Adipose tissue (tissue), 3 donors: ENCODE measurements around the gene BLOC1S6. TPM values are rescaled to one million over a fixed set of nuclear protein-coding genes. Genes with fewer than 3 reads are reported as not detected.

Source experiments
- H3K27ac ChIP-seq: one replicate; pipeline ENCODE4 v1.5.1; 2013; ENCODE audit warnings: low read depth, low read length
- WGBS, 3 donors: extraction: QIAGEN DNeasy Blood & Tissue Kit; methylation state at CpG; one replicate each; pipeline ENCODE4 v1.1.7; 2013; 5-methylcytosine and 5-hydroxymethylcytosine counted together
- polyA plus RNA-seq, 3 donors: library from polyadenylated mRNA; stranded (reverse); fragments of 200-250 nt; gene quantifications; one replicate each; pipeline ENCODE4 v1.2.3, GENCODE V29; 2013
- donor health status: healthy with polysubstance abuse.
- donor health status: Bipolar disorder and iron deficiency.
- donor health status: healthy.

The BLOC1S6 gene, protein sequence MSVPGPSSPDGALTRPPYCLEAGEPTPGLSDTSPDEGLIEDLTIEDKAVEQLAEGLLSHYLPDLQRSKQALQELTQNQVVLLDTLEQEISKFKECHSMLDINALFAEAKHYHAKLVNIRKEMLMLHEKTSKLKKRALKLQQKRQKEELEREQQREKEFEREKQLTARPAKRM
- polyA plus RNA-seq: 10 to 100 TPM; 11.9 to 46.8 (median 31.7) TPM

DNA sequence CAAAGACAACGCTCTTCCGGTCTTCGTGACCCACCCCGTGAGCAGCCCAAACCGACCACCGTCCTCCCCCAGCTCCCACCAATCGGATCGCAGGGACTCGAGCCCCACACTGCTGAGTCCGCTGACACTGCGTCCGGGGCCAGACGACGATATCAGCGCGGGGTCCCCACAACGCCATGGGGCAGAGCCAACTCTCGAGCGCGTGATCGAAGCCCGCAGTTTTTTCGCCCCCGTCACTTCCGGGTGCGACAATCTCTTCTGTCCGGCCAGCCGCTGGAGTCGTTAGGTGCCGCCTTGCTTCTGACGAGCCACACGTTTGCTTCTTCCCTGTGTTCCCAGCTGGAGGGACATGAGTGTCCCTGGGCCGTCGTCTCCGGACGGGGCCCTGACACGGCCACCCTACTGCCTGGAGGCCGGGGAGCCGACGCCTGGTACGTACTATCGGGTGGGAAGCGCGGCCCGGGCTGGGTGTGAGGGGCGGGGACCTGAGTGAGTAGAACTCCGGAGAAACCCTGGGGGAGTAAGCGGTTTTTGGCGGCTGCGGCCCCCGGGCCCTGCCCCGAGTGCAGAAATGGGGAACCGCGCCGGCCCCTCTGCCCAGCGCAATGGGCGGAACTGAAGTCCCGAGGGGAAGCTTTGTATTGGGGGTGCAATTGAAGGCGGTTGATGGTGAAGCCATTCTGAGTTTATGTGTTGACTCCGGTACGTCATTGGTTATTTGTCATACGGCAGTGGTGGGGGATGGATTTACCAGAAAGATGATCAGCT lies at the start of gene BLOC1S6:
BLOC1S6 (plus strand) TSS at position 285 of the 768 bp plus-strand sequence; CDS start at position 350, 65 bp downstream.
- H3K27ac ChIP-seq: peak within 1 kb of the TSS; percentile 99
- WGBS, 3 donors: 0 to 1% (median 1%) methylated on average over 62 of the region's 62 CpGs

DNA sequence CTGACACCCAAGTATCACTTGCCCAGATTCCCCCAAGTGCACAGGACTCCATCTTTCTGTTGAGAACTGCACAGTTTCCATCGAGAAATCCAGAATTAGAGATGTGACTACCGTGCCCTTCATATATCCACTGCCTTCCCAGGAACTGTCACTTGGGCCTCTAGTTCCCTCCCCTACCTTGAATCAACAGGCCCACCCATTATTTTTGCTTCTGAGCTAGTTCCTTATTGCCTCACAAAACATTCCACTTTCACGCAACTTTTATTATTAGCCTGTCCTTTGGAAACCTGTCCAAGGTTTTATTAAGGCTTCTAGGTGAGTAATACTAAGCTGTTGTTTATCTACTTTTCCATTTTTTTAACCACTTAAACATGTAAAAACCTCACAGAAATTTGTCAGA lies 47.5 kb upstream of the BLOC1S6 start:
- no peak overlapping the region for H3K27ac ChIP-seq
- 81 to 94% (median 90%) methylated on average over 3 of the region's 3 CpGs for WGBS, 3 donors

DNA sequence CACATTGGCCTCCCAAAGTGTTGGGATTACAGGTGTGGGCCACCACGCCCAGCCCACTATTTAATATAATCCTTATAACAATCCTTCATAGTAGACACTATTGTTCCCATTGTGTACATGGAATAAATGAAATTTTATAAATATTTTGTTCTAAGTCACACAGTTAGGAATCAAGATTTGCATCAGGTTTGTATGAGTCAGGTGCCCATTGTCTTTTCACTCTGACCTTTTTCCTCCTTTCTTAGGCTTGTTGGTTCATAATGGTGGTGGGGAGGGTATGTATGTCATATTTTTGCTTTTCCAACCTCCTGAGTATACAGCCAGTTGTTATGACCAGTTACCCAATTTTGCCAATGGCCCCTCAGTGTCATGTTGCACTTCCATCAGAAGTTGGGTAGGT lies 46.6 kb upstream of the BLOC1S6 start:
- 78 to 96% (median 91%) methylated on average over 1 of the region's 1 CpG for WGBS, 3 donors
- no peak overlapping the region for H3K27ac ChIP-seq

DNA sequence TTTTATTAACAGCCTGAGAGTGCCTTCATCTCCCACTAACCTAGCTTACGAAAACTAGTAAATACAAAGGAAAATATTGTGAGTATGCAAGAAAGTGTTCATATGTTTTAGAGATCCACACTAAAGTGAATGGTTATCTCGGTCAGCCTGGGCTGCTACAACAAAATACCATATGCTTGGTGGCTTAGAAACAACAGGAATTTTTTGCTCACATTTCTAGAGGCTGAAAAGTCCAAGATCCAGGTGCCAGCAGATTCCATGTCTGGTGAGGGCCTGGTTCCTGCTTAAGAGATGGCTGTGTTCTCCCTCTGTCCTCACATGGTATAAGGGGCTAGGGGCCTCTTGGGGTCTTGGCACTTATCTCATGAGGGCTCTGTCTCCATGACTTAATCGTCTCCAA lies 44.1 kb upstream of the BLOC1S6 start:
- no peak overlapping the region for H3K27ac ChIP-seq
- WGBS, 3 donors: 86 to 92% (median 89%) methylated on average over 3 of the region's 3 CpGs

DNA sequence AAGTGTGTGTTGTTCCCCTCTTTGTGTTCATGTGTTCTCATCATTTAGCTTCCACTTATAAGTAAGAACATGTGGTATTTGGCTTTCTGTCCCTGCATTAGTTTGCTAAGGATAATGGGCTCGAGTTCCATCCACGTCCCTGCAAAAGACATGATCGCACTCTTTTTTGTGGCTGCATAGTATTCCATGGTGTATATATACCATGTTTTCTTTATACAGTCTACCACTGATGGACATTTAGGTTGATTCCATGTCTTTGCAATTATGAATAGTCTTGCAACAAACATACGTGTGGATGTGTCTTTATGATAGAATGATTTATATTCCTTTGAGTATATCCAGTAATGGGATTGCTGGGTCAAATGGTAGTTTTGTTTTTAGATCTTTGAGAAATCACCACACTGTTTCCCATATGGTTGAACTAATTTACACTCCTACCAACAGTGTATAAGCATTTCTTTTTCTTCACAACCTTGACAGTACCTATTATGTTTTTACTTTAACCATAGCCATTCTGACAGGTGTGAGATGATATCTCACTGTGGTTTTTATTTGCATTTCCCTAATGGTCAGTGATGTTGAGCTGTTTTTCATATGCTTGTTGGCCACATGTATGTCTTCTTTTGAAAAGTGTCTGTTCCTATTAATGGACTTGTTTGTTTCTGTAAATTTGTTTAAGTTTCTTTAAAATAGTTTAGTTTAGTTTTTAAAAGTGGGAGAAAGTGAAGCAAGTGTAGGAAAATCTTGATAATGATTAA lies 42.7 kb upstream of the BLOC1S6 start:
- WGBS, 3 donors: 87 to 88% (median 87%) methylated on average over 4 of the region's 4 CpGs
- no peak overlapping the region for H3K27ac ChIP-seq

DNA sequence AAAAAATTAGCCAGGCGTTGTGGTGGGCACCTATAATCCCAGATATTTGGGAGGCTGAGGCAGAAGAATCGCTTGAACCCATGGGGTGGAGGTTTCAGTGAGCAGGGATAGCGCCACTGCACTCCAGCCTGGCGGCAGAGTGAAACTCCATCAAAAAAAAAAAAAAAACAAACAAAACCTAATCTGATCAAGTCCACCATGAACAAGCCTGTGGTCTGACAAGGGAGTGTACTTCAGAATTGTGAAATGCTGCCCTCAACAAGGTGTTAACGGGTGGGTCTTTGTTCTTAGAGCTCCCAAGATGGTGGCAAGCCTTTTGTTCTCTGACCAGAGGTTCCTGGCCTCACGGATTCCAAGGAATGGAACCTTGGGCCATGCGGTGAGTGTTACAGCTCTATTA lies 40.4 kb upstream of the BLOC1S6 start:
- 85 to 91% (median 88%) methylated on average over 7 of the region's 7 CpGs for WGBS, 3 donors
- H3K27ac ChIP-seq: no peak overlapping the region

DNA sequence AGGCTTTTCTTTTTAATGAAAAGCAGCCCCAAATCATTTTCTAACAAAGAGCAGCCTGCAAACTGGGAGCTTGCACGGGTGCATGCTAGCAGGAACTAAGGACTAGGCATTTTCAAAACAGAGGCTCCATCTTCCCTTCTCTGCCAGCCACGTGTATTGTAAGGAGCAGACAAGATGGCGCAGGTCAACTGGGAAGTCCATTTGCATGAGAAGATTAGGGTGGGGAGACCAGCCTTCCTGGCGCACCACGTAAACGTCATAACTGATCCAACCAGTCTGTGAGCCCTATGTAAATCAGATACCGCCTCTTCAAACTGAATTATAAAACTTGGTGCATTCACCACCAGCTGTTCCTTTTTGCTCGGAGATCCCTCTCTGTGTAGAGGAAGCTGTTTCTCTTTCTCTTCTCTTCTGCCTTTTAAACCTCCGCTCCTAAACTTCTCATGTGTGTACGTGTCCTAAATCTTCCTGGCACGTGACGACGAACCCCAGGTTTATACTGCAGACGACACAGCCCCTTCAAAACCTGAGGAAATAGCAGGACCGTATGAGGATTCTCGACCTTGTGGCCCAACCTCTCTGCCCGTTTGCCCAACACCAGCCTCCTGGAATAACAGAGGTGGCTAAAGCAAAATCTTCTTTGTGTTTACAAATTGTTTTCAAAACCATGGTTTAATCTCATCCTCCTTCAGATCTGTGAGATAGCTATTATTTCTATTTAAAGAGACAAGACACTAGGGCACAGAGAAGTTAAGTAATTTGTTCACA lies 38.2 kb upstream of the BLOC1S6 start:
- 83 to 84% (median 83%) methylated on average over 17 of the region's 17 CpGs for WGBS, 3 donors
- H3K27ac ChIP-seq: no peak overlapping the region

DNA sequence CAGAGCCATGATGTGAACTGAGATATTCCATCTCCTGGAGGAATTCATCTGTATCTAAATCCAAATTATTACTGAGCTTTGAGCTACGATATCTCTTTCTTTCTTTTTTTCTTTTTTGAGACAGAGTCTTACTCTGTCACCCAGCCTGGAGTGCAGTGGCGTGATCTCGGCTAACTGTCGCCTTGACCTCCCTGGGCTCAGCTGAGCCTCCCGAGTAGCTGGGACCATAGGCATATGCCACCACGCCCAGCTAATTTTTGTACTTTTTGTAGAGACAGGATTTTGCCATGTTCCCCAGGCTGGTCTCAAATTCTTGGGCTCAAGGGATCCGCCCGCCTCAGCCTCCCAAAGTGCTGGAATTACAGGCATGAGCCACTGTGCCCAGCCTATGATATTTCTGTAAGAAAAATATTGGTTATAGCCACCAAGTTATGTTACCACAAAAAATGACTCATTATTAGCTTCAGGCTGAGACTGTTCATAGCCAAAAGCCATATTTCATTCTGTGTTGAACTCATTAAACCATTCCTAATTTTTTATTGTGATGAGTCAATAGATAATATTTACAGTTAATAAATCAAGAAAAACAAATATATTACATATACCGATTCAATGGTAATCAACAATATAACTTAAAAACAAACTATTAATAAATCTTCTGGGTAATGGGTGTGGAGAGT lies 37.5 kb upstream of the BLOC1S6 start:
- H3K27ac ChIP-seq: no peak overlapping the region
- 75 to 93% (median 90%) methylated on average over 9 of the region's 9 CpGs for WGBS, 3 donors

DNA sequence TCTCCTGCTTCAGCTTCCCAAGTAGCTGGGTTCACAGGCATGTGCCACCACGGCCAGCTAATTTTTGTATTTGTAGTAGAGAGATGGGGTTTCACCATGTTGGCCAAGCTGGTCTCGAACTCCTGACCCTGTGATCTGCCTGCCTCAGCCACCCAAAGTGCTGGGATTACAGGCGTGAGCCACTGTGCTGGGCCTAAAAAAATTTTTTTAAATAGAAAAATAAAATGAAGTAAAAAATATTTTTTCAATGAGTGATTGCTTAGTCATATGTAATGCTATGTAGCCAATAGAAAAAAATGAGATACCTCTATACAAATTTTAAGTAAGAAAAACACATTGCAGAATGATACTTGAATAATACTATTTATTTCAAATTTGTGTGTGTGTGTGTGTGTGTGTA lies 36.7 kb upstream of the BLOC1S6 start:
- H3K27ac ChIP-seq: no peak overlapping the region
- 78 to 86% (median 86%) methylated on average over 3 of the region's 3 CpGs for WGBS, 3 donors

DNA sequence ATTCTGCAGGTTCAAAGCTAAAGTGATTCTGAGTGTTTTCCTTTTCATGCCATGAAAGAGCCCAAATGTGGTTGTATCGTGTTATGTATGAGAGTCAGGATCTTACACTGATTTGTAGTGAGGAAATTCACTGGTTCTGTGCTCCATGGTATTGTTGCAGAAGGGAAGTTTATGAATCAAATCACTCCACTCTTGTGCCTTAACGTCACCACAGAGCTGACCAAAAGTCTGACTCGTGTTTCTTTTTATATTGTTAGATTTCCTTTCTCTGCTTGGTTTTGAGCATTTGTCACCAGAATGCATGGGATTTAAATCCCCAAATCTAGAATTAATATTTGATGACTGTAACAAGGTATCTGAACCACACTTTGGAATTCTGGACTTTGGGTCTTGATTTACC lies 35.5 kb upstream of the BLOC1S6 start:
- WGBS, 3 donors: 50 to 74% (median 52%) methylated on average over 3 of the region's 3 CpGs
- H3K27ac ChIP-seq: no peak overlapping the region

DNA sequence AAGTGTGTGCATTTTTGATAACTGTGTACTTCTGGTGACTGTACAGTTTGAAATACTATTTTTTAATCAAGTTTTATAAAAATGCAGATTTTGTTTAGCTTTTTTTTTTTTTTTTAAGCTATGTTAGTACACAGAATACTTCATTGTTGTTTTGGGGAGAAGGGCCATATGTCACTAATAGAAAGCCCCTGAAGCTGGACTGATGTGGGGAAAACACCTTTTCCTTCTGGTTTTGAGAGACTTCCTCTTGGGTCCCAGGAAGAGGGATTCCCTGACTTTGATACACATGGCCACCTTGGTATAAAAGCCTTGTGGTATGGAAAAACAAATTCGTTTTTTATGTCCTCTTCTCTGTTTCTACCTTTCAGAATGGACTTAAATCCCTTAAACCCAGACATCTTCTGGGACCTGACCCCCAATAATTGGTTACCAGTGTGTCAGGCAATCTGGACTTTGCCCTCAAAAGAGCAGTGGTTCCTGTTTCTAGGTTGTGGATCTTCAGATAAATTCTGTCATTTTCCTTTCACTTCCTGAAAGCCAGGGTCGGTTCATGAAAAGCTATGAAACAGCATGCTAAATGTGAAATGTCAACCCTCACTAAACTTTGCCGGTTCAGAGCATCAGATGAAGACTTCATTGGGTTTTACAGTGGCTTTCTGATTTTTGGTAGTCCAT lies 31.1 kb upstream of the BLOC1S6 start:
- H3K27ac ChIP-seq: no peak overlapping the region

DNA sequence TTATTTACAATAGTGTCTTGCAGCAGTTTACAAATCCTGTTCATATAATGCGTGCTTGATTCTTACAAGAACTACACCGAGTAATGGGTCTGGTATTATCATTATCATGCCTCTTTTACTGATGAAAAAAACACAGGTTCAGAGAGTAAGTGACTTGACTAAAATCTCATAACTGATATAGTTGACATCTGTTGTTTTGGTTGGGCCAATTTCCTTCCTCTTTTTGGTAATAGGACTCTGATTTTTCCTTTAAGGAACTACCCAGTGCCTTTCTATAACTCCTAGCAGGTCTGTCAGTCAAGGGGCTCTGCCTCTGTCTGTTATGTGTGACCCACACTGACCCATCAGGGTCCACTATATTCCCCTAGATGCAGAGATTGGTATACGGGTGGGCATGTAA lies 14.6 kb upstream of the BLOC1S6 start:
- 39 to 72% (median 52%) methylated on average over 3 of the region's 3 CpGs for WGBS, 3 donors

More for the DNA sequence above, 31.1 kb upstream of the BLOC1S6 start:
- 32 to 44% (median 42%) methylated on average over 3 of the region's 3 CpGs for WGBS, 3 donors

DNA sequence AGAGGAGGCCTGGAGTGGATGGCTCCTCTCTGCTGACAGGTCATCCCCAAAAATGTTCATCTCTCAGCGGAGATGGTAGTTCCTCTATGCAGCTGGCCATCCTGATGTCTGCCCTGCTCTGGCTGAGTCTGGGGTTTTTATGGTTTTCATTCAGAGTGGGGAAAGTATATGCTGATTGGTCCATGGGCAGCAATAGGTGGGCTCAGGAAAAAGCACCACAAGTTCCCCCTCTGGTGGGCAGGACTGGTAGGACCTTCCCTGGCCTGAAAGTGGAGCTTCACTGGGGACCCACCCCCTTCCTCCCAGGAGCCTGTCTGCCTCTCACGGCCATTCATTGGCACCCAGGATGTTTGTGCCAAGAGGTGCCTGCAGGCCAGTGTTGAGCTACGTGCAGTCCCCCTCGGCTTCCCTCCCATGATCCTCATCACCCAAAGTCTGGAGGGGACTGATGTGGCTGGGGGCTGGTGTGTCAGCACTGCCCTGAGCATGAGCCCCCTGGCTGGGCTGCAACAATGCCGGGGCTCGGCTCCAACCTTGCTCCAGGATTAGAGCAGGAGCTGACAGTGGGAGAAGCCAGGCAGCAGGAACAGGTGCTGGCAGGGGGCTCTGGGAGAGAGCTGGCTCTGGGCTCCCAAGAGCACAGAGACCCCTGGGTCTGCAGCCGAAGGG lies 13.1 kb upstream of the BLOC1S6 start:
- 69 to 86% (median 78%) methylated on average over 7 of the region's 7 CpGs for WGBS, 3 donors

More for the DNA sequence above, 14.6 kb upstream of the BLOC1S6 start:
- no peak overlapping the region for H3K27ac ChIP-seq

DNA sequence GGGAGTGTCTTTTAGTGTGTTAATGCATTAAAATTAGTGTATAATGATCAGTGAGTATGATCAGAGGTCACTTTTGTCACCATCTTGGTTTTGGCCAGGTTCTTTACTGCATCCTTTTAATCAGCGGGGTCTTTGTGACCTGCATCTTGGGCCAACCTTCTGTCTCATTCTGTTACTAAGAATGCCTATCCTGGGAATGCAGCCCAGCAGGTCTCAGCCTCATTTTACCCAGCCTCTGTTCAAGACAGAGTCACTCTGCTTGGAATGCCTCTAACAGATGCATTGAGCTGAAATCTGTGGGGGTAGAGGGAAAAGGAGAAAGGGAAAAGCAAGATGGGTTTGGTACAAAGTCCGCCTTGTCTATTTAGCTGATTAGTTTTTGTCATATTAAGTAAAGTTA lies 5.3 kb upstream of the BLOC1S6 start:
- no peak overlapping the region for H3K27ac ChIP-seq
- 91 to 94% (median 94%) methylated on average over 2 of the region's 2 CpGs for WGBS, 3 donors

More for the DNA sequence above, 13.1 kb upstream of the BLOC1S6 start:
- no peak overlapping the region for H3K27ac ChIP-seq

DNA sequence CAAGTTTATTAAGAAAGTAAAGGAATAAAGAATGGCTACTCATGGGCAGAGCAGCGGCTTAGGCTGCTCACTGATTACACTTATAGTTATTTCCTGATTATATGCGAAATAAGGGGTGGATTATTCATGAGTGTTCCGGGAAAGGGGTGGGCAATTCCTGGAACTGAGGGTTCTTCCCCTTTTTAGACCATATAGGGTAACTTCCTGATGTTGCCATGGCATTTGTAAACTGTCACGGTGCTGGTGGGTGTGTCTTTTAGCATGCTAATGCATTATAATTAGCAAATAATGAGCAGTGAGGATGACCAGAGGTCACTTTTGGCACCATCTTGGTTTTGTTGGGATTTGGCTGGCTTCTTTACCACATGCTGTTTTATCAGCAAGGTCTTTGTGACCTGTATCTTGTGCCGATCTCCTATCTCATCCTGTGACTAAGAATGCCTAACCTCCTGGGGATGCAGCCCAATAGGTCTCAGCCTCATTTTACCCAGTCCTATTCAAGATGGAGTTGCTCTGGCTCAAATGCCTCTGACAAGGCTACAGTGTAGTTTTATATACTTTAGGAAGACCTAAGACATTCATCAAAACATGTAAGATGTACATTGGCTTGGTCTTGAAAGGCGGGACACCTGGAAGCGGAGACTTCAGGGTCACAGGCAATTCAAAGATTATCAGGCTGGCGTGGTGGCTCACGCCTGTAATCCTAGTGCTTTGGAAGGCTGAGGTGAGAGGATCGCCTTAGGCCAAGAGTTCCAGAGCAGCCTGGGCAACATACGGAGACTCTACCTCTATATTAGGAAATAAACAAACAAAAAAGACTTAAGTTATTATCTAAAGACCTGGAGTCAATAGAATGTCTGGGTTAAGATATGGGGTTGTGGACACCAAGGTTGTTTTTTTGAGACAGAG lies 3.2 kb upstream of the BLOC1S6 start:
- H3K27ac ChIP-seq: no peak overlapping the region
- WGBS, 3 donors: 83 to 87% (median 84%) methylated on average over 11 of the region's 11 CpGs
